ENCODE measurements around the gene DIS3L2.

The DIS3L2 gene

DNA sequence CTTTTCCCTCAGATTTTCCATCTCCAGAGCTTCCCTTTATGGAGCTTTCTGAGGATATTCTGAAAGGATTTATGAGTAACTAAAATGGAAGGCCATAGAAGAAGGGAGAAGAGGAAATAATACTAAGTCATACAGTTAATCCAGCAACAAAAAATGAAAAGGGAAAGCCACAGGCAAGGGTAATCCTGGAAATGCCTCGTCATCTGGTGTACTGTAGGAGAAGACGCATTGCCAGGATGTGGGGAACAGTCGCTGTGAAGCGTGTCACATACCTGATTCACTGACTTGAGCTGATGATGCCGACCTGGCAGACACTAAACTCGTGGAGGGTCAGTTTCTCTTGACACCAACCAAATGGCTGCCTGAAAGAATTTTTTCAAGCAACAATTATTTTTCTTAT is 382.3 kb downstream of the DIS3L2 start:
- TF ChIP-seq, protein P1, sequence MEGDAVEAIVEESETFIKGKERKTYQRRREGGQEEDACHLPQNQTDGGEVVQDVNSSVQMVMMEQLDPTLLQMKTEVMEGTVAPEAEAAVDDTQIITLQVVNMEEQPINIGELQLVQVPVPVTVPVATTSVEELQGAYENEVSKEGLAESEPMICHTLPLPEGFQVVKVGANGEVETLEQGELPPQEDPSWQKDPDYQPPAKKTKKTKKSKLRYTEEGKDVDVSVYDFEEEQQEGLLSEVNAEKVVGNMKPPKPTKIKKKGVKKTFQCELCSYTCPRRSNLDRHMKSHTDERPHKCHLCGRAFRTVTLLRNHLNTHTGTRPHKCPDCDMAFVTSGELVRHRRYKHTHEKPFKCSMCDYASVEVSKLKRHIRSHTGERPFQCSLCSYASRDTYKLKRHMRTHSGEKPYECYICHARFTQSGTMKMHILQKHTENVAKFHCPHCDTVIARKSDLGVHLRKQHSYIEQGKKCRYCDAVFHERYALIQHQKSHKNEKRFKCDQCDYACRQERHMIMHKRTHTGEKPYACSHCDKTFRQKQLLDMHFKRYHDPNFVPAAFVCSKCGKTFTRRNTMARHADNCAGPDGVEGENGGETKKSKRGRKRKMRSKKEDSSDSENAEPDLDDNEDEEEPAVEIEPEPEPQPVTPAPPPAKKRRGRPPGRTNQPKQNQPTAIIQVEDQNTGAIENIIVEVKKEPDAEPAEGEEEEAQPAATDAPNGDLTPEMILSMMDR (IDR thresholded peaks at IDR 0.05; ENCODE audit: insufficient read depth, low read length, poor library complexity, severe bottlenecking) = no peak
- no peaks in the 10 kb centered on the region for H3K27me3 ChIP-seq (replicated peaks; ENCODE audit: control insufficient read depth, insufficient read depth, low read length)

DNA sequence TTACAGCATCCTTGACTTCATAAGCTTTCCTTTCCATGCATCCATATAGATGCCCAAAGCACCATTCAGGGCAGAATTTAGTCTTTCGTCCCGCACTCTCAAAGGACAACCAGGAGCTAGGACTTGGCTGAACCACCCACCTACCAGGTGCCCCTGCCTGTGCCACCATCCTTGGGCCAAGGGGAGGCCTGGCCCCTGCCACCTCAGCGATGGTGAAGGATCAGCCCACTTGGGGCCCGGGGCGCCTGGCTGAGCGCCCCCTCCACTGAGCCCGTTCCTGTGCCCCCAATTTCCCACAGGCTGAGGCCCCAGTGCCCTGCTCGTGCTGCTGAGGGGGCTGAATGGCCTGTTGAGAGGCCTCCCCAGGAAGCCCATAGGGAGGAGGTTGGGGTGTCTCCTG is 383.7 kb downstream of the DIS3L2 start:
- Histone ChIP-seq H3K36me3 (ENCODE audit: control insufficient read depth, insufficient read depth, low read length) (no peaks in the 10 kb centered on the region), H3K27me3 (replicated peaks; ENCODE audit: control insufficient read depth, insufficient read depth, low read length) (peaks cover 3% of the 10 kb centered on the region), H3K4me3 (replicated peaks; ENCODE audit: low read depth, low read length) (no peak overlapping the region)
- TF ChIP-seq, protein P1 (IDR thresholded peaks at IDR 0.05; ENCODE audit: insufficient read depth, low read length, poor library complexity, severe bottlenecking) = no peak
- DNase-seq (ENCODE audit: extremely low read depth, insufficient read length) = no peak

More for the DNA sequence above, 382.3 kb downstream of the DIS3L2 start:
- Histone ChIP-seq H3K36me3 (ENCODE audit: control insufficient read depth, insufficient read depth, low read length) (no peaks in the 10 kb centered on the region), H3K4me3 (replicated peaks; ENCODE audit: low read depth, low read length) (no peak overlapping the region)
- no peak for DNase-seq (ENCODE audit: extremely low read depth, insufficient read length)

GRCh38 chr2:232347369-232347768 is 385.9 kb downstream of the DIS3L2 start:
- H3K4me3 ChIP-seq (replicated peaks; ENCODE audit: low read depth, low read length) = no peak overlapping the region
- no peaks in the 10 kb centered on the region for H3K36me3 ChIP-seq (ENCODE audit: control insufficient read depth, insufficient read depth, low read length)
- peaks cover 3% of the 10 kb centered on the region for H3K27me3 ChIP-seq (replicated peaks; ENCODE audit: control insufficient read depth, insufficient read depth, low read length)
- TF ChIP-seq, protein P1 (IDR thresholded peaks at IDR 0.05; ENCODE audit: insufficient read depth, low read length, poor library complexity, severe bottlenecking) = no peak
- no peak for DNase-seq (ENCODE audit: extremely low read depth, insufficient read length)

- Histone ChIP-seq H3K27me3 (replicated peaks; ENCODE audit: control insufficient read depth, insufficient read depth, low read length) (peaks cover 3% of the 10 kb centered on the region), H3K36me3 (ENCODE audit: control insufficient read depth, insufficient read depth, low read length) (no peaks in the 10 kb centered on the region), H3K4me3 (replicated peaks; ENCODE audit: low read depth, low read length) (no peak overlapping the region)
- TF ChIP-seq, protein P1 (IDR thresholded peaks at IDR 0.05; ENCODE audit: insufficient read depth, low read length, poor library complexity, severe bottlenecking) = no peak
- no peak for DNase-seq (ENCODE audit: extremely low read depth, insufficient read length)
These were observed 387.4 kb downstream of the DIS3L2 start for GRCh38 chr2:232348936-232349335.

DNA sequence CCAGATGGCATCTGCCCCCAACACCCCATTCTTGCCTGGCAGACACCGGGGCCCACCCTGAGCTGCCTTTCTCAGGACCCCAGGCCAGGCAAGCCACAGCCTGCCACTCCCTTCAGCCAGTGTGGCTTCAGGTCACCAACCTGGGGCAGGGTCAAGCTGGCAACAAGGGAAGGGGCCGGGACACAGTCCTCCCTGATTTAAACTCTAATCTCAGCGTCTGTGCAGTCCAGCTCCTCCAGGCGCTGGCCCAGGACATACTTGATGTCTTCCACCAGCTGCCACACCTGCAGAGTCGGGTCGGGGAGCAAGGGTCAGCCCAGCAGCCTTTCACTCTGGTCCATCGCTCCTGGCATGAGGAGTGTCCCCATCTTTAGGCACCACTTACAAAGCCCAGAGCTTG is 388.0 kb downstream of the DIS3L2 start:
- peaks cover 3% of the 10 kb centered on the region for H3K27me3 ChIP-seq (replicated peaks; ENCODE audit: control insufficient read depth, insufficient read depth, low read length)
- TF ChIP-seq, protein P1 (IDR thresholded peaks at IDR 0.05; ENCODE audit: insufficient read depth, low read length, poor library complexity, severe bottlenecking) = no peak
- no peak overlapping the region for H3K4me3 ChIP-seq (replicated peaks; ENCODE audit: low read depth, low read length)
- H3K36me3 ChIP-seq (ENCODE audit: control insufficient read depth, insufficient read depth, low read length) = no peaks in the 10 kb centered on the region
- no peak for DNase-seq (ENCODE audit: extremely low read depth, insufficient read length)

Data from GM06990 (cell line).